Anterior cingulate cortex (tissue), 58 donors: ENCODE measurements around the gene IGFBP5.
A peak's percentile ranks its signal among the peaks of the same experiment; 100 is the strongest.

ENCODE experiments used
- DNase-seq, 58 donors: peaks; one replicate each; lab custom pipeline; 2025; lab: John Stamatoyannopoulos, UW

Gene IGFBP5

DNA sequence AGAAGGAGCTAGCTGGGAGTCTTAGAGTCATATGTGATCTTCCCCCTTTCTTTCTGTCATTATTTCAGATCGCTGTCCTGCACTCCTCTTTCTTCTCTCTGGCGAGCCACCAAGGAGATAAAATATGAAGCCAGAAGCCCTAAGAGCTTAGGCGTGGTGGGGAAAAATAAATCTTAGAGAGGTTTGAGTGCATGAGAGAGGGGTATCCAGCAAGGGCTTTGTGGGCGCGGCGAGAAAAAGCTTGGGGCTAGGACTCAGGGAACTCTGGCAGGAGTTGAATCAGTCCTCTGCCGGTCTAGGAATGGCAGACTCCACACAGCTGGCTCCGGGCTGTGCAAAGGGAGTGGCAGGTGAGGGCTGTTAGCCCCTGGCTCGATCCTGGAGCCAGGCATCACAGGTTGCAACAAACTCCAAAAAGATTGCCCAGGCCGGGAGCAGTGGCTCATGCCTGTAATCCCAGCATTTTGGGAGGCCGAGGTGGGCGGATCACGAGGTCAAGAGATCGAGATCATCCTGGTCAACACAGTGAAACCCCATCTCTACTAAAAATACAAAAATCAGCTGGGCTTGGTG is 20.1 kb upstream of the IGFBP5 start:
- DNase-seq: no peak

DNA sequence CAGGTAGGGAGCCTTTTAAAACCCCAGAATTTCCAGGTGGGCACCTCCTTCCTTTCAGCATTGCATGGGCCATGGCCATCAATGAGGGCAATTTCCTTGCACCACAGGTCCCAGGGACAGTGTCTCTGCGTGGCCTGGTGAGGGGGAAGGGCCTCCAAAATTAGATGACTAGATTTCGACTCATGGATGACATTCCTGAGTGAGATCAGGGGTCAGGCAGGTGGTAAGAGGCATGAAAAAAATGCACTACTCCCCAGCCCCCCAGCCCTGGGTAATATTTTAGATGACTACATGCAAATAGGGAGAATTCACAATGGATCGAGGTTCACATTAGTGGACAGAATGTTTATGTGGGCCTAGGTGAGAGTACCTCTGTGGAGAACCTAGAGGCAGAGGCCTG is 19.0 kb upstream of the IGFBP5 start:
- no peak for DNase-seq

DNA sequence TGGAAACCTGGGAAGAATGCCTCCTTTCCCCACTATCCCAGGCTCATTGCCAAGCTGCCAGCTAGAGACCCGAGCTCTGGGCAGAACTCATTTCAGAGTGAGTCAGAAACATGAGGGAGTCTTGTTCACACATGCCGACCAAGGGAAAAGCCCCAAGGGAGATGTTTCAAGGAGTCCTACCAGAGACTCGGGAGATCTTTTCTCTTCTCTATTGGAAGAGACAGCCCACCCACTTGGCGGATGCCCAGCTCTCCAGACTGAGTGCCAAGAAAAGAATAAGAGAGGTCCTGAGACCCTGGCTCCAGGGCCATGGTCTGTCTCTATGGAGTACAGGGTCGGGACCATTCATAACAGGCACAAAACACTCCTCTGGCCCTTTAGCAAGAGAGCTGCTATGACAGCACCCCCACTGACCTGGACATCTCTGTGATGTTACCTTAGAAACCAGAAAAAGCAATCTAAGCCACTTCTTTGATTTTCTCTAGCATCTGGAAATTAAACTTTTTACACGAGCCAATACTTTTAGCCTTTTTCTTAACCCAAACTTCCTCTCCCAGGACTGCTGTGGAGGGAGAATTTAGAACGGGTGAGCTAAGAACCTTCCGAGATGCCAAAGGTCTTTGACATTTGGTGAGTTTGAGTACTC is 18.5 kb upstream of the IGFBP5 start:
- DNase-seq: peak in 28 of 58 donors; percentile 5 to 80 (median 36)

DNA sequence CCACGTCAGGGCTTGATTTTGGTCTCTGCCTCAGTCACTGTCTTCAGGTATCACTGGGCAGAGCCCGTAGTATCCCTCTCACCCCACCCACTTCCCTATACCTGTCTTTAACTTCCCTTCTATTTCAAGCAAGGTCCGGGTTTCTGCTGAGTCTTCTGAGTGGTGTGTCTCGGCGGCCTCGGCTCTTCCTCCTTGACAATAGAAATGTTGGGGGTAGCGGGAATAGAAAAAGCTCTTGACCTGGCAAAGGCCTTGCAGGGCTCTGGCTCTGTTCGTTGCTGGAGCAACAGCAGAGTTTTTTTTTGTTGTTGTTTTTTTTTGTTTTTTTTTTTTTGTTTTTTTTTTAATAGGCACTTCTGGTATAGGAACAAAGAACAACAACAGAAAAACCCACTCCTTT is 16.0 kb upstream of the IGFBP5 start:
- DNase-seq: no peak

DNA sequence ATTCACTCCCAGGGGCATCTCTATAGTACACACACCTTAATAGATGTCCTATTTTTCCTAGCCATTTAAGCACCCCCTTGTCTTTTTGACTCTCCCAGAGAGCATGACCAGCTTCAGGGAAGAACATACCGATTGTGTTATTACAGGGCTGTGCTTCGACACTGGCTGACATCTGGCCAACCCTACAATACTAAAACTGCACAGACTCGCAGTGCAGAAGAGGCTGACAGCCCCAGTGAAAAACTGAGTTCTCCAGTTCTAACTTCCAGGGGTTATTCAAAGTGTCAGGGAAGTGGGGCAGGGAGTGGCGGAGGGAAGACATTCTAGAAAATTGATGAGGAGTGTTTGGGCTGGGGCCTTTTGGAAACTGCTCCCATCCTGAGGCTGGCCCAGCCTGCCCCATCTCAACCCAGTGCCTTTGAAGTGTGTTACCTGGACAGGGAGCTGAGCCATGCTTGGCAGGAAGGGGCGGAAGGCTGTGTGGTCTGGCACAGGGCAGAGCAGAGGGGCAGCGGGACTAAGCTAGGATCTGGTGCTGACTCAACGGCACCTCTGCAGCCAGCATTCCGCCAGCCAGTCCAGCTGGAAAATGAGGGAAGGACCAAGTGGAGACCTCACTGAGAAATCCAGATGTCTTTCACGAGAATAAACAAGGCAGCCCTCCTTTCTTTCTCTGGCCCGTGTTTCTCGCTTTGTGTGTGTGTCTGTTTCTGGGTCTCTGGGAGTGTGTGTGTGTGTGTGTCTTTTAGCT is 15.4 kb upstream of the IGFBP5 start:
- no peak for DNase-seq

DNA sequence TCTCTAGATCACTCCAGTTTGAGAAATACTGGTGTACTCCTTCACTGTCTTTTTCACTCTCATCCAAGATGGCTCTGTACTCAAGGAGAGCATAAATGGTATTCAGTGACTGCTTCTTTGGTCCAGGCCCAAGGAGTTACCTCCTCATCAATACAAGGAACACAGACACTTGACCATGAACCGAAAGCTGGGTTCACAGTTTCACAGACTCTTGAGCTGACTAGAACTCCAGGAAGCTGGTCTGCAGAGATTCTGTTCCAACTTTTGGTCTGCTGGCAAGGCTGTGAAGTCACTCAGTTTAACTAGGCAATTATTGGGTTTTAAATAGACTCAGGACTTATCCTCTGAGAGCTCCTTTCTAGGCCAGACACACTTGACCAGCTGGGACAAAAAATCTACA is 7.4 kb upstream of the IGFBP5 start:
- no peak for DNase-seq

DNA sequence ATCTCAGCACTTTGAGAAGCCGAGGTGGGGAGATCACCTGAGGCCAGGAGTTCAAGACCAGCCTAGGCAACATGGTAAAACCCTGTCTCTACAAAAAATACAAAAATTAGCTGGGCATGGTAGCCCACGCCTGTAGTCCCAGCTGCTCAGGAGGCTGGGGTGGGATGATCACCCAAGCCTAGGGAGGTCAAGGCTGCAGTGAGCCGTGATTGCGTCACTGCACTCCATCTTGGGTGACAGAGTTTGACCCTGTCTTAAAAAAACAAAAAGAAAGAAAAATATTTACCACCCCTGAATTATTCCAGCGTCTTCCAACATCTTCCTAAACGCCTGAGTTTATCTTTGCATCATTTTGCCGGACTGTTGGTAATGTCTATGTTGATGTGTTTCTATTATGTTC is 6.2 kb upstream of the IGFBP5 start:
- DNase-seq: no peak

DNA sequence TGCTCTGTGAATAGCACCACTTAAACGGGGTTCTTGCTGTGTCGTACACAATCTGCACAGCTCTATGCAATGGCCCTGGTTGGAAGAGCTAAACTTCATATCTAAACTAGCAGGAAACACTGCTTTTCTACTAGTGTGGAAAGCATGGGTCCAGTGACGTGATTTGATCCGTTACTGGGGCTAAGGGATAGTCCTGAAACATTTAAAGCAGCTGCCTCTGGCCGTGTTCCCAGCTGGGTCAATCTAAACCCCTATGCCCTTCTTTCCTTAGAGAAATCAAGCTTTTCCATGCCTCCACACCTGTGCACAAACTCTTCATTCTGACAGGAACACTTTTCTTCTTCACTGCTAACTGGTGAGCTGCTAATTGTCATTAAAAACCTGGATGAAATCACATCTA is 5.4 kb upstream of the IGFBP5 start:
- no peak for DNase-seq

DNA sequence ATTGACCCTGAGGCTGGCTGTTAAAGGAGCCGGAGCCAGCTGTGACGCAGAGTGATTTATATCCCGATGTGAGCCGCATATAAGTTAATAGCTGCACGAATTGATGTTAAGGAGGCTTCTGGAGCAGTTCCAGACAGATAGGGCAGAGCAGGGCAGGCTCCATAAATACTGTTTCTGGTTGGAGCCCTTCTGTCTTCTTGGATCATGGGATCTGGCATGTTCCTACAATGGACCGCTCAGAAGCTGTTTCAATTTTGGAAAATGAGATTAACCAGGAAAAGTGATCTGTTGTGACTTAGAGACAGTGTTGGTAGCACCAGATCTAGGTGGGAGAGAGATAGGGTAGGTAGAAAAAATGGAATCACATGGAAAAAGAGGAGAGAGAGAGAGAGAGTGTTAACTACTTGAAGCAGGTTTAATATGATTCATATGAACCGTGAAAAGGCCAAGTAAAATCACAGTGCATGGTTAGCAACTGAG is 4.8 kb upstream of the IGFBP5 start:
- no peak for DNase-seq

DNA sequence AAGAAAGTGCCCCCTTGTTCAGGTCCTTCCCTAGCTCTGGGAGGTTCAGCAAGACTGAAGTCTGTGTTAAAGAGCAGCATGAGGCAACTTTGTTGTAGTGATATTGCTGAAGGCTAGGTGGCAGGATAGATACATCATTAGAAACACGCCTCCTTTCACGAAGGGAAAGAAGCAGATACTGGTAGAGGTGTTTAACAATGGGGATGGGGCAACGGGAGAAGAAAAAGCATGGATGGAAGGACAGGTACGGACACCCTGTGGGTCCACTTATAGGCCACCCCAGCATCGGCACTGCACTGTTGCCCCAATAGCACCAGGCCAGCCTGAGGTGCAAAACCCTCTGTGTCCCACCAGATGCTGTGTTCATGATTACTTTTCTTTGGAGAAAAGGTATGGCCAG is 3.5 kb upstream of the IGFBP5 start:
- peak in 15 of 58 donors; percentile 7 to 75 (median 19) for DNase-seq

DNA sequence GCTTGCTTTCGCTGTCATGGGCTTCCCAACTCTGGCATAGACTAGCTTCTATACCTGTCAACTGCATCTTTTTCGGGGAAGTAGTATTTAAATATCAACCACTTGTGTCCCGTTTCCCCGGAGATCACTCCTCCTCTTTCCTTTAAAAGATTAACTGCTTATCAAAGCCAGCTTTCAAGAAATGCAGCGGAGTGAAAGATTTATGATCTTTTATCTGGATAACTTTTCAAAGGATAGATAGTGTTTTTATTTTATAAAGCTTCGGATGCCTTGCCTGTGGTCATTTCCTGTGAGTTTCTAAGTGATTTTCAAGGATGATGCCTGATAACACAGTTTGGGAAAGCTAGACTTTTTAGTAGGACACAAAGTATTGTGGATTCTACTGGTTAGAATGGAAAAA is 2.9 kb upstream of the IGFBP5 start:
- DNase-seq: no peak

DNA sequence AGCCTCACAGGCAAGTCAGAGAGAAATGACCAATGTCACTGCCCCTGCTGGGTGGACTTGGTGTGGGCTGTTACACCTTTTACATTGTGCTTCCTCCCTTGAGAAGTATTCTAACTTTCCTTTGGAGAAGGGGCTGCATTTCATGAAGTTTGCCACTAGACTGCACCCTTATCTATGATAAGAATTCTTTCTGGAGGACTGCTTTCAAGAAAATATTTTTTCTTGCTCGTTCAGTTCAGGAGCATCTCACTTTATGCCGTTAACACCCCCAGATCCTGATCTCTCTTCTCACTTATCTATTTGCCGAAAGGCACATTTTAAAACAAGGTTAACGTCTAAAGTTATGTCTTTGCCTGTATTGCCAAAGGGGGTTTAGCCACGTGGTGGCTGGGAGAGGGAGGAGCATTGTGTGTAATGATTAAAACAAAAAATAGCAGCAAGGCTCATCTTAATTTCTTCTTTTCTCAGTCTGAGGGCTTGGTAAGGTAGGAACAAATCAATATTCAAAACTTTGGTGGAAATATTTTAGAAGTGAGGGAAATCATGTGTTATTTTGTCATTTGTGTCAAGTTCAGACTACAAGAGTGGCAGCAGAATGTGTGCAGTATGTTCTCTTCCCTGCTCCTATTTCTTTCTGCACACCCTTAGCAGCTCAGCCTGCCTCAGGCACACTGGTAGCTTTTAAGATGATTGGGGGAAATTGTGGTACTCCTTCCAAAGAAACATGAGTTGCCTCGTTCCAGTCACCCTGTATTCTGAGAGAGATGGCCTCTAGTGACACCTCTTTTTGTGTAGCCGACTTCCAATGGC is 1.6 kb upstream of the IGFBP5 start:
- DNase-seq: peak in 5 of 58 donors; percentile 16 to 60 (median 28)

DNA sequence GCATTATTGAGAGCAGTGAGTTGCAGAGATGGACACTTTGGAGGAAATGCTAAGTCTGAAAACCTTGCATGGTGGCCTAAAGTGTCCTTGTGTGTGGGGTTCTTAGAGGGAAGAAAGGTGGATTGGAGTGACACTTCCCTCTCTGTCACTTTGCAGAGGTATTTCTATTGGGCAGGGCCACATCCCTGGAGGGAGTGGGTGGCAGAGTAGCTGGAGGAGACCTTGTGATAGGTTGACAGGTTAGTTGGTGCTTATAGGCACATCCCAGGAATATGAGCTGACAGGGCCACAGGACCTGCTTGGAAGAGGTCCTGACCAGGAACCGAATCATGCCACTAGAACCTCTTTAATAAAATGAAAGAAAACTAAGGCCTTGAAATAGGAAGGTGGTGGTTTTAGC is 972 bp upstream of the IGFBP5 start:
- peak in 5 of 58 donors; percentile 7 to 60 (median 34) for DNase-seq

DNA sequence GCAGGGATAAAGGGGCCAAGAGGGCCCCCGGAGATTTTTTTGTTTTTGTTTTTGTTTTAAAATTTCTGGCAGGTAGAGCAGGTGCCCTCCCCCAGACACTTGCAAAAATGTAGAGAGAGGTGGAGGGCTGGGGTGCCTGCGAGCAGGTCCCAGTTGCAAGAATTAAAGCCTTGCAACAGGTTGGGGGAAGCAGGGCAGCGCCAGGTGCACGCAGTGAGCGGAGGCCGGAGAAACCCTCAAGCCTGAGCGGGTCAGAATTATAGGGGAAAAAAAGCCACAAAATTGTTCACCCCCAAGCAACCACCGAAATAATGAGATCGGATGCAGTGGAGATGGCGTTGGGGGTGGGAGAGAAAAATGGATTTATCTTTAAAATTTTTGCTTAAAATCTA is 527 bp downstream of the IGFBP5 start:
- no peak for DNase-seq

DNA sequence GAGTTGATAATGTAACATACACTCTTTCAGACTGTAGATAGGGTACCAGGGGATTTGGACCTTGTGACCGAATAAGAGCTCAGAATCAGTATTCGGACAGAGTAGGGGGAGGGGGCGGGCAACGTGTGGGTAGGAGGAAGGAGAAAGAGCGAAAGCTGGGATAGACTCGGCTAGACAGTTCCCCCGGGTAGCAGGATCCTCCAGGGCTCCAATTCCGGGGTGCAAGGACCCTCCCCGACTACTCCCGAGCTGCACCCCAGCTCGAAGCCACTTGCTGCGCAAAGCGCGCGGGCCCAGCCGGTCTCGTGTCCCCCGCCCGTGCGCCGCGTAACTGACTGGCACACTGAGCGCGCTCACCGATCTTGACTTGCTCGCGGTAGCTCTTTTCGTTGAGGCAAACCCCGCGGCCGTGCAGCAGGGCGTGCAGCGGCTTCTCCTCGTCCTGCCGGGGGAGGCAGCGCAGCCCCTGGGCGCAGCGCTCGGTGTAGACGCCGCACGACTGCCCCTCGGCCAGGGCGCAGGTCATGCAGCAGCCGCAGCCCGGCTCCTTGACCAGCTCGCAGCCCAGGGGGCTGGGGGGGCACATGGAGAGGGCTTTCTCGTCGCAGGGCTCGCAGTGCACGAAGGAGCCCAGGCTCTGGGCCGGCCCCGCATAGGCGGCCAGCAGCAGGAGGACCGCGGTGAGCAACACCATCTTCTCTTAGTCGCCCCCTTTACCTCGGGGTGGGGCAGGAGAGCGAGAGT is 1.1 kb downstream of the IGFBP5 start:
- DNase-seq: peak in 48 of 58 donors; percentile 14 to 73 (median 40)

DNA sequence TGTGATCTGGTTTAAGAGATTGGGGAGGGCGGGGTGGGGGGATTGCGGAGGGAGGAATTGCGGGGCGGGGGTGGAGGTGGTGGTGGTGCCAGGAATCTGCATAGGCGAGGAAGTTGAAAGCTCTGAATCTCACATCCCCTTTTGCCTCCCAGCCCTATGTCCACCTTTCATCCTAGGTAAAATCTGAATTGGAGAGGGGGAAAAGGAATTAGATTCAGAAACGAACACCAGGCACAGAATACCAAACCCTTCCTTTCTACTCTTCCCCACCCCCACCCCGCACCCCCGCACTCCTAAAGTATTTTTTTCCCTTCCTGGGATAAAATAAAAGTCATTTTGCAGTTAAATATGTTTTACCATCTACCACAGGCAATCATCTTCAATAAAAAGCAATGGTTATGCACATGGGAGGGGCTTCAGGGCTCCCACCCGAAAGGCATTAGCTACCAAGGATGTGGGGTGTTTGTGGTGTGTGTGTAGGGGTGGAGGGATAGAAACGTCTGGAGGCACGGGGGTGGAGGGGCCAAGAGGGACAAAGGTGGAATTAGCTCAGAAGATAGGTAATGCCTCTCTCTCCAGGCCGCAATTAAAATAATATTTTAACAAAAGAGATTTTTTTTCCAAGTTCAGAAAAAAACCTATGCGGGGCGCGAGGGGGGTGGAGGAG is 1.8 kb downstream of the IGFBP5 start:
- DNase-seq: peak in 2 of 58 donors; percentile 26 to 39

DNA sequence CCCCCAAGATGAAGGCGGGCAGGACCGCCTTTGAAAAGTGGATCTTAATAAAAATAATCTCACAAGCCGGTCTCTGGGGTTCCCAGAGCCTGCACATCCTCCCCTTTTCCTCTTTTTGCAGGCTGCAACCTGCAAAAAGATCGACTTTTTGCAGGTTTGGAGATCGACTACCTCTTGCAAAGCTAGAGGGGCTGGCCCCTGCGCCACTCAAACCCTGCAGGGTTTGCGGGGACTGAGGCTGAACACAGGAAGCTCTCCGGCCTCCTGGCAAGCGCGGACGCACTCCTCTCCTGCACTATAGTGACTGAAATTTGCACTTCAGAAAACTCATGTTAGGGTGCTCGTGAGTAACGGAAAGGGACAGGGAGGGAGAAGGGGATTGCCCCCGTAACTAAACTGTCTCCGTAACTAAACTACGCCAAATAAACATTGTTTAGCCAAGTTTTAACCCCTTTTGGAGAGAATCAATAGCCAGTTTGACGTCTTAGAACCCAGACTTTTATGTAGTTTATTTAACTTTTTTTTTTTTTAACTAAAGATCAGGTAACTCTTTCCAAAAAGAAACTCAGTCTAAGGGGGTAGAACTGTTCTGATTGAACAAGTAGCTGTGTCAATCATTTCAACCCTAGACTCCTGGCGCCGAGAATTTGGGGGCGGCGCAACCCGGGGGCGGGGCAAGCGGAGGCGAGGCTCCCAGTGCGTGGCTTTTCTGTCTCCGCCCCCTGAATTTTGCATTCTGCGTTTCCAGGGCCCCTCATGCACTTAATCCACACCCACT is 2.5 kb downstream of the IGFBP5 start:
- peak in 47 of 58 donors; percentile 16 to 74 (median 49) for DNase-seq

DNA sequence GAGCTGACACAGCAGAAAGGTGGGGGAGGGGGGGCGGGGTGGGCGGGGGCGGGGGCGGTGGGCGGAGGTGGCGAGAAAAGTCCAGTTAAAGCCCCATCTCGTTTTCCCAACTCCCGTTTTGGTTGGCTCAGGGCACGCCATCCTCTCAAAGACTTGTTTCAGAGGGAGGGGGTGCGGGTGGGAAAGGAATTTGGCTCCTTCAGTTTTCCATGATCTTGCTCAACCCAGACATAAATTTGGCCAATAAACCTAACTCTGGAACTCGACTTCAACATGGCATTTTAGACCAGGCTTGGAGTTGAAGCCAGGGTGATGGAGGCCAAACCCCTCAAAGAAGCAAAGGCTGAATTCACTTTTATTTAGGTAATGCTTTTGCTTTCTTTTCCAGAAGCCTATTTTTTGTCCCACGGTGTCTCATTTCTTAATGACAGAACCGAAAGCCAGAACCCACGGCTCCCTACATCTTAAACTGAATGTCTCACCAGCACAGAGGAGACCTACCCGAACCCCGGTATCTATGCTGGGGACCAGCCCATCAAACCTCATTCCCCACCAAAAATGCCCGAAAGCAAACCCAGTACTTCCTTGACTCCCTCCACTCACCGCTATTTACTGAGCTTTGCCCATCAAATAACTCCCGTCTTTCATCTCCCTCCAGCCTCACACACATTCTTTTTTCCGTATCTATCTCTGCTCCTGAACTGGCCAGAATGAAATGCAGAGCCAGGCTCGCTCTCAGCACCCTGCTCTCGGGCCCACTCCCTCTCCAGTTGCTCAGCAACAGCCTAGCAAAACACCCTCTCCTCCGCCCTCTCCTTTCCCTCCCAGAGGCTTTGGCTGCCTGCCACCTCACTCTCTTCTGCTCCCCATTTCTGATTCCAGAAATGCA is 4.3 kb downstream of the IGFBP5 start:
- DNase-seq: peak in 51 of 58 donors; percentile 20 to 86 (median 56)
